K562 (cell line): ENCODE results near the gene USP1. TPM values are rescaled to one million over a fixed set of nuclear protein-coding genes. Genes with fewer than 3 reads are reported as not detected.

Experiments
- ATF6 ChIP-seq: sonication (generic); formaldehyde crosslinking; IDR thresholded peaks from 2 replicates; pipeline ENCODE4 v1.4.0; 2020; ENCODE audit warnings: mild to moderate bottlenecking, missing genetic modification reagents
- CBX3 ChIP-seq, 2 experiments: IDR thresholded peaks; 1 replicate in 1 of 2; 2 replicates in 1 of 2; pipeline ENCODE4 v1.6.1; 2012; ENCODE audit warnings: inconsistent platforms in 2 of 2, low read length in 2 of 2, borderline replicate concordance in 1 of 2, control low read depth in 1 of 2
- E2F4 ChIP-seq: sonication (generic); formaldehyde crosslinking; IDR thresholded peaks from 2 replicates; pipeline ENCODE4 v1.8.0; 2022; ENCODE audit warnings: mild to moderate bottlenecking, low read depth, missing genetic modification reagents
- FOXP1 ChIP-seq: sonication (generic); formaldehyde crosslinking; IDR thresholded peaks from 2 replicates; pipeline ENCODE4 v1.8.0; 2022; ENCODE audit warnings: mild to moderate bottlenecking, missing genetic modification reagents
- GTF2B ChIP-seq: IDR thresholded peaks from 2 replicates; pipeline ENCODE4 v1.6.1; 2011; ENCODE audit not compliant: insufficient read length; ENCODE audit errors: extremely low read depth
- HES1 ChIP-seq: fragments of 450-650 bp; IDR thresholded peaks from 2 replicates; pipeline ENCODE4 v1.6.1; 2016; ENCODE audit warnings: low read depth, mild to moderate bottlenecking, moderate library complexity
- IFI16 ChIP-seq: fragments of 250-450 bp; sonication (Bioruptor Pico); IDR thresholded peaks from 2 replicates; pipeline ENCODE4 v2.1.2; 2022; ENCODE audit warnings: mild to moderate bottlenecking, inconsistent platforms
- IRF9 ChIP-seq: fragments of 450-650 bp; IDR thresholded peaks from 2 replicates; pipeline ENCODE4 v1.6.1; 2016; ENCODE audit warnings: missing biosample characterization, missing genetic modification characterization
- RAD21 ChIP-seq, 2 experiments: fragments of 250-450 bp in 1 of 2; fragments of 450-650 bp in 1 of 2; sonication (Bioruptor Pico) in 1 of 2; formaldehyde crosslinking in 1 of 2; IDR thresholded peaks in 1 of 2; conservative IDR thresholded peaks in 1 of 2; 2 replicates each; pipeline versions ENCODE4 v1.4.0 to v1.8.0; 2020 to 2022; ENCODE audit warnings: mild to moderate bottlenecking in 2 of 2, moderate library complexity in 1 of 2
- RAD51 ChIP-seq: fragments of 450-650 bp; IDR thresholded peaks from 2 replicates; pipeline ENCODE4 v1.7.1; 2016; ENCODE audit warnings: low read depth, mild to moderate bottlenecking, borderline replicate concordance
- RB1 ChIP-seq: fragments of 450-650 bp; IDR thresholded peaks from 2 replicates; pipeline ENCODE4 v1.6.1; 2017; ENCODE audit warnings: low read depth, mild to moderate bottlenecking
- SMC3 ChIP-seq: conservative IDR thresholded peaks from 2 replicates; pipeline ENCODE4 v1.6.1; 2011; ENCODE audit warnings: low read depth, low read length, improper control_type of control experiment; ENCODE audit not compliant: insufficient read depth
- ZBTB49 ChIP-seq: sonication (generic); formaldehyde crosslinking; IDR thresholded peaks from 2 replicates; pipeline ENCODE4 v1.8.0; 2022; ENCODE audit warnings: missing genetic modification reagents, mild to moderate bottlenecking, borderline replicate concordance
- ZHX1 ChIP-seq: fragments of 150-350 bp; conservative IDR thresholded peaks from 2 replicates; pipeline ENCODE4 v1.6.1; 2014; ENCODE audit warnings: low read length
- ZNF707 ChIP-seq: fragments of 250-450 bp; sonication (Bioruptor Pico); conservative IDR thresholded peaks from 2 replicates; pipeline ENCODE4 v1.8.0; 2022; ENCODE audit warnings: inconsistent platforms, mild to moderate bottlenecking, moderate library complexity
- ZNF717 ChIP-seq: fragments of 250-450 bp; sonication (Bioruptor Pico); IDR thresholded peaks from 2 replicates; pipeline ENCODE4 v1.5.0; 2021
- polyA plus RNA-seq, 8 experiments: library from polyadenylated mRNA; depleted of rRNA in 4 of 8; stranded (reverse) in 5 of 8; unstranded in 3 of 8; fragments of >200 nt; fragmentation: Nextera tagmentation in 2 of 8; fragmentation: Illumina TruSeq in 1 of 8; extraction: Ambion mirVana in 2 of 8; extraction: Trizol in 1 of 8; gene quantifications; 2 replicates each; pipeline versions ENCODE4 v1.2.1 to v1.2.3, GENCODE V29; 2011 to 2014; ENCODE audit warnings: inconsistent platforms in 1 of 8, missing spikeins in 1 of 8
- total RNA-seq, 7 experiments: library from RNA; depleted of rRNA in 6 of 7; stranded (reverse); fragments of >200 nt in 6 of 7; fragmentation: Illumina TruSeq in 2 of 7; extraction: Trizol in 2 of 7; gene quantifications; 2 replicates each; pipeline versions ENCODE4 v1.2.1 to v1.2.3, GENCODE V29; 2011 to 2021; ENCODE audit warnings: low replicate concordance in 1 of 7

USP1 gene
- total and polyA plus RNA-seq, 9 of the 15 experiments (the other 6 are each of a cell fraction or from before 2014, with no cell fraction given) = 27.3 to 87.9 (median 51.7) TPM

- TF ChIP-seq CBX3 (IDR thresholded peaks at IDR 0.05; ENCODE audit: borderline replicate concordance in 1 of 2, low read length in 2 of 2) (no peak), ZNF707 (CRISPR knock-in tag) (no peak), E2F4 (CRISPR knock-in tag) (no peak), RAD51 (no peak), RAD21 (CRISPR knock-in tag; conservative IDR thresholded peaks at IDR 0.05 in 1 of 2, IDR thresholded peaks at IDR 0.05 in 1 of 2) (no peak), HES1 (peak; percentile 26; the same call in 1 of the 2 replicates), ZNF717 (no peak), IFI16 (CRISPR knock-in tag) (no peak), IRF9 (tag) (no peak), RB1 (peak; percentile 77), GTF2B (no peak), SMC3 (no peak), FOXP1 (CRISPR knock-in tag) (no peak), ATF6 (CRISPR knock-in tag) (0 out of 2 replicates have a peak, but pooled peaks have one; percentile 2), ZBTB49 (CRISPR knock-in tag) (no peak), ZHX1 (no peak)
These were observed 797 bp upstream of the USP1 start (continued) for GRCh38 chr1:62436039-62436465.
